Osteocyte (in vitro differentiated cells): Measurements from ENCODE around the gene ARHGEF37. TPM values are rescaled to one million over a fixed set of nuclear protein-coding genes. Genes with fewer than 3 reads are reported as not detected.

Experiments
- DNase-seq: peaks from one replicate; pipeline ENCODE4 v3.0.0; 2021; ENCODE audit warnings: mixed read lengths; ENCODE audit not compliant: unreplicated experiment; ENCODE audit errors: extremely low spot score
- H3K27ac Mint-ChIP-seq: one replicate; pipeline ENCODE4 v1.8.0; 2021; ENCODE audit warnings: mild to moderate bottlenecking, mixed read lengths; ENCODE audit not compliant: unreplicated experiment
- H3K27me3 Mint-ChIP-seq: one replicate; pipeline ENCODE4 v1.8.0; 2021; ENCODE audit warnings: mixed read lengths; ENCODE audit not compliant: unreplicated experiment
- H3K36me3 Mint-ChIP-seq: one replicate; pipeline ENCODE4 v1.8.0; 2021; ENCODE audit warnings: mixed read lengths; ENCODE audit not compliant: unreplicated experiment
- H3K4me1 Mint-ChIP-seq: one replicate; pipeline ENCODE4 v1.8.0; 2021; ENCODE audit warnings: mixed read lengths; ENCODE audit not compliant: unreplicated experiment
- H3K4me3 Mint-ChIP-seq: one replicate; pipeline ENCODE4 v1.8.0; 2021; ENCODE audit warnings: mild to moderate bottlenecking, moderate library complexity, mixed read lengths; ENCODE audit not compliant: unreplicated experiment
- H3K9me3 Mint-ChIP-seq: one replicate; pipeline ENCODE4 v1.8.0; 2021; ENCODE audit warnings: mixed read lengths; ENCODE audit not compliant: unreplicated experiment
- total RNA-seq: library from RNA; stranded (reverse); gene quantifications from 2 replicates; pipeline ENCODE4 v1.2.1, GENCODE V29; 2021
- TF ChIP-seq, protein P1 (sequence below): fragments of 200-600 bp; sonication (generic); IDR thresholded peaks from 2 replicates; pipeline ENCODE4 v1.5.0; 2021; ENCODE audit warnings: antibody characterized with exemption, mild to moderate bottlenecking, moderate library complexity

ARHGEF37 gene
- total RNA-seq, 1 donor from 2014 or later = 8.9 TPM

DNA sequence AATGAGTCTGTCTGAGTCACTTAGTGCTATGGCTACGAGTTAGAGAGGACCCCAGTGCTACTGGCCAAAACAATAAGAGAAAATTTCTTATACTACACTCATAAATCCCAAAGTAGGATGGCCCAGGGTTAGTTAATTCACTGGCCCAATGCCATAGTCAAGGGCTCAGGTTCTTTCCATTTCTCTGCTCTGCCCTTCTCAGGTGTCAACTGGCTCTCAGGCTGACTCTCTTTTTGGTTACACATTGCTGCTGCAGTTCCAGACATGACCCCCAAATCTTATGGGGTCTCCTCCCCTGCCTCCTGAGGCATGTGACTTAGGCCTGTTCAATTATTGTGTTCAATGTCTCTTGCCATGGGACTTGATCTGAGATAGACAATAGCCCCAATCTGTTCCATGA lies 70.4 kb downstream of the ARHGEF37 start:
- no peaks in the 10 kb centered on the region for H3K4me1 Mint-ChIP-seq
- H3K36me3 Mint-ChIP-seq = no peaks in the 10 kb centered on the region
- TF ChIP-seq, protein P1, sequence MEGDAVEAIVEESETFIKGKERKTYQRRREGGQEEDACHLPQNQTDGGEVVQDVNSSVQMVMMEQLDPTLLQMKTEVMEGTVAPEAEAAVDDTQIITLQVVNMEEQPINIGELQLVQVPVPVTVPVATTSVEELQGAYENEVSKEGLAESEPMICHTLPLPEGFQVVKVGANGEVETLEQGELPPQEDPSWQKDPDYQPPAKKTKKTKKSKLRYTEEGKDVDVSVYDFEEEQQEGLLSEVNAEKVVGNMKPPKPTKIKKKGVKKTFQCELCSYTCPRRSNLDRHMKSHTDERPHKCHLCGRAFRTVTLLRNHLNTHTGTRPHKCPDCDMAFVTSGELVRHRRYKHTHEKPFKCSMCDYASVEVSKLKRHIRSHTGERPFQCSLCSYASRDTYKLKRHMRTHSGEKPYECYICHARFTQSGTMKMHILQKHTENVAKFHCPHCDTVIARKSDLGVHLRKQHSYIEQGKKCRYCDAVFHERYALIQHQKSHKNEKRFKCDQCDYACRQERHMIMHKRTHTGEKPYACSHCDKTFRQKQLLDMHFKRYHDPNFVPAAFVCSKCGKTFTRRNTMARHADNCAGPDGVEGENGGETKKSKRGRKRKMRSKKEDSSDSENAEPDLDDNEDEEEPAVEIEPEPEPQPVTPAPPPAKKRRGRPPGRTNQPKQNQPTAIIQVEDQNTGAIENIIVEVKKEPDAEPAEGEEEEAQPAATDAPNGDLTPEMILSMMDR = no peak
- H3K27ac Mint-ChIP-seq = no peak overlapping the region
- peaks cover 13% of the 10 kb centered on the region for H3K27me3 Mint-ChIP-seq
- no peak overlapping the region for H3K4me3 Mint-ChIP-seq
- no peak for DNase-seq
- H3K9me3 Mint-ChIP-seq = peaks cover 2% of the 10 kb centered on the region

- Mint-ChIP-seq H3K27ac (no peak overlapping the region), H3K9me3 (peaks cover 6% of the 10 kb centered on the region), H3K27me3 (peaks cover 21% of the 10 kb centered on the region), H3K36me3 (no peaks in the 10 kb centered on the region), H3K4me3 (no peak overlapping the region), H3K4me1 (no peaks in the 10 kb centered on the region)
- TF ChIP-seq, protein P1 = no peak
- no peak for DNase-seq
These were observed 71.4 kb downstream of the ARHGEF37 start for GRCh38 chr5:149652697-149653096.

DNA sequence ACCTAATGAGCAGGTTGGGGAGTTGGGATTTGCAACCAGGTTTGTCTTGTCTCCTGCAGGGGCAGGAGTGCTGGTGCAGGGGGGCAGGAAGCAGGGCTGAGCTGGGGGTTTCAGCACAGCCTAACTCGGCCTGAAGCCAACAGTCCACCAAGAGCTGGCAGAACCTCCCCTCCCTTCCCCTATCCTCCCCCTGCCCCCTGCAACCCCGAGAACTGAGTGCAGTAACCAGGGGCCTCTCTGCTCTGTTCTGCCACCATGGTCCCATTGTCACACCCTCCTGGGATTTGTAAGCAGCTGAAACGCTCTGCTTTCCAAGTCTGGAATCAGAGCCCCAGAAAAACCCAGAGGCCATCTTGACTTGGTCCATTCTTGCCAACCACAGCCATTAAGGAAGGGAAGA lies 72.9 kb downstream of the ARHGEF37 start:
- DNase-seq = no peak
- Mint-ChIP-seq H3K4me1 (no peaks in the 10 kb centered on the region), H3K27me3 (peaks cover 35% of the 10 kb centered on the region), H3K36me3 (no peaks in the 10 kb centered on the region), H3K27ac (no peak overlapping the region), H3K9me3 (peaks cover 6% of the 10 kb centered on the region), H3K4me3 (no peak overlapping the region)
- TF ChIP-seq, protein P1 = no peak

GRCh38 chr5:149654883-149655505 lies 73.7 kb downstream of the ARHGEF37 start:
- Mint-ChIP-seq H3K4me3 (no peak overlapping the region), H3K9me3 (peaks cover 6% of the 10 kb centered on the region), H3K36me3 (no peaks in the 10 kb centered on the region), H3K4me1 (no peaks in the 10 kb centered on the region), H3K27ac (no peak overlapping the region), H3K27me3 (peaks cover 41% of the 10 kb centered on the region)
- TF ChIP-seq, protein P1 = no peak
- no peak for DNase-seq

- DNase-seq = no peak
- Mint-ChIP-seq H3K4me3 (no peak overlapping the region), H3K27me3 (peaks cover 46% of the 10 kb centered on the region), H3K36me3 (no peaks in the 10 kb centered on the region), H3K9me3 (peaks cover 6% of the 10 kb centered on the region), H3K27ac (no peak overlapping the region), H3K4me1 (no peaks in the 10 kb centered on the region)
- TF ChIP-seq, protein P1 = peak; percentile 53
These were observed 75.4 kb downstream of the ARHGEF37 start for GRCh38 chr5:149656576-149657182.
